ENCODE results near the gene ZNF280A. TPM values are rescaled to one million over a fixed set of nuclear protein-coding genes. Genes with fewer than 3 reads are reported as not detected.

Gene ZNF280A, protein sequence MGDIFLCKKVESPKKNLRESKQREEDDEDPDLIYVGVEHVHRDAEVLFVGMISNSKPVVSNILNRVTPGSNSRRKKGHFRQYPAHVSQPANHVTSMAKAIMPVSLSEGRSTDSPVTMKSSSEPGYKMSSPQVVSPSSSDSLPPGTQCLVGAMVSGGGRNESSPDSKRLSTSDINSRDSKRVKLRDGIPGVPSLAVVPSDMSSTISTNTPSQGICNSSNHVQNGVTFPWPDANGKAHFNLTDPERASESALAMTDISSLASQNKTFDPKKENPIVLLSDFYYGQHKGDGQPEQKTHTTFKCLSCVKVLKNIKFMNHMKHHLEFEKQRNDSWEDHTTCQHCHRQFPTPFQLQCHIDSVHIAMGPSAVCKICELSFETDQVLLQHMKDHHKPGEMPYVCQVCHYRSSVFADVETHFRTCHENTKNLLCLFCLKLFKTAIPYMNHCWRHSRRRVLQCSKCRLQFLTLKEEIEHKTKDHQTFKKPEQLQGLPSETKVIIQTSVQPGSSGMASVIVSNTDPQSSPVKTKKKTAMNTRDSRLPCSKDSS
- not detected for total RNA-seq

DNA sequence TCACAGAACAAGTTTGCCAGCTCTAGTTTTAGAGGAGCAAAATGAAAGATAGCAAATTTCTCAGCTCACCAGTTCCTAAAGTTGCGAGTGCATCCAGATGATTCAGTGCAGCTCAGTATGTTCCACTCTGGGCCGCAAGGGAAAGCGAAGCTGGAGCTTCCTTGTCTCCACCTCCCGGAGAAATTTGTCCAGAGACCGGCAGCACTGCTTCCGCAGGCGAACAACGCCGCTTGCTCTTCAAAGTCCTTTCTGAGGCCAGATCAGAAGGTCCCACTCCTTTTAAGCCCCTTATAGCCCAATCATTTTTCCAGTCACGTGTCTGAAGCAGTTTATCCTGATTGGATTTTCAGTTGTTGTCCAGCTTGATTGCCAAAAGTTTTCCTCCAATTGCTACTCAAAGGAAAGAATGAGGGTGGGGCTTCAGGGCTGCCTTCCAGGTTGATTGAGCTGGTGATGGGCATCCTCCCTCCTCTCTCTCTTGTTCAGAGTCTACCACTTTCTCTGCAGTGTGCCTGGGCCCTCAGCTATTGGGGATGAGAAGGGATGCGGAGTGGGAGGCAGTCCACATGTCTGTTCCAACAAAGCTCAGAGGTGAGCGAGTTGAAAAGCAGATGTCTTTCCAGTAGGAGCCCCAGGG is at the start of gene ZNF280A:
Gene ZNF280A (minus strand): TSS at position 251 of the 637 bp plus-strand sequence. CDS start 4,640 bp downstream, outside the sequence.
- TF ChIP-seq, protein P1, sequence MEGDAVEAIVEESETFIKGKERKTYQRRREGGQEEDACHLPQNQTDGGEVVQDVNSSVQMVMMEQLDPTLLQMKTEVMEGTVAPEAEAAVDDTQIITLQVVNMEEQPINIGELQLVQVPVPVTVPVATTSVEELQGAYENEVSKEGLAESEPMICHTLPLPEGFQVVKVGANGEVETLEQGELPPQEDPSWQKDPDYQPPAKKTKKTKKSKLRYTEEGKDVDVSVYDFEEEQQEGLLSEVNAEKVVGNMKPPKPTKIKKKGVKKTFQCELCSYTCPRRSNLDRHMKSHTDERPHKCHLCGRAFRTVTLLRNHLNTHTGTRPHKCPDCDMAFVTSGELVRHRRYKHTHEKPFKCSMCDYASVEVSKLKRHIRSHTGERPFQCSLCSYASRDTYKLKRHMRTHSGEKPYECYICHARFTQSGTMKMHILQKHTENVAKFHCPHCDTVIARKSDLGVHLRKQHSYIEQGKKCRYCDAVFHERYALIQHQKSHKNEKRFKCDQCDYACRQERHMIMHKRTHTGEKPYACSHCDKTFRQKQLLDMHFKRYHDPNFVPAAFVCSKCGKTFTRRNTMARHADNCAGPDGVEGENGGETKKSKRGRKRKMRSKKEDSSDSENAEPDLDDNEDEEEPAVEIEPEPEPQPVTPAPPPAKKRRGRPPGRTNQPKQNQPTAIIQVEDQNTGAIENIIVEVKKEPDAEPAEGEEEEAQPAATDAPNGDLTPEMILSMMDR (IDR thresholded peaks at IDR 0.05; ENCODE audit: low read depth): no peak

DNA sequence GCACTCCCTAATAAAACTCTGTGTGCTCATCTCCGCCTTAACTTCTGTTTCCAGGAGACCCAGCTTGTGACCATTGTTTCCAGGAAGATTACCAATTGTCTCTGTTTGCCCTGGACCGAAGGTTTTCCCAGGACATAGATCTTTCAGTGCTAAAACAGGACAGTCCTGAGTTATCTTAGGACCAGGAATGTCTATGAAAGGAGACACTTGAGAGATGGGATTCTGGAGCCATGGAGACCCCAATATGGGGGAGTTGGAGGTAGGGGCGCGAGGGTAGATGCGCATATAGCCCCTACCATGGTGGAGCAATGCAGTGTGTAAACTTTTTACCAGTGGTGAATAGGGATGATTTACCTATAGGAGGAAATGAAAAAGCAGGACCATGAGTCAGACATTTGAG is 49.1 kb upstream of the ZNF280A start:
- TF ChIP-seq, protein P1 (IDR thresholded peaks at IDR 0.05; ENCODE audit: low read depth): no peak

DNA sequence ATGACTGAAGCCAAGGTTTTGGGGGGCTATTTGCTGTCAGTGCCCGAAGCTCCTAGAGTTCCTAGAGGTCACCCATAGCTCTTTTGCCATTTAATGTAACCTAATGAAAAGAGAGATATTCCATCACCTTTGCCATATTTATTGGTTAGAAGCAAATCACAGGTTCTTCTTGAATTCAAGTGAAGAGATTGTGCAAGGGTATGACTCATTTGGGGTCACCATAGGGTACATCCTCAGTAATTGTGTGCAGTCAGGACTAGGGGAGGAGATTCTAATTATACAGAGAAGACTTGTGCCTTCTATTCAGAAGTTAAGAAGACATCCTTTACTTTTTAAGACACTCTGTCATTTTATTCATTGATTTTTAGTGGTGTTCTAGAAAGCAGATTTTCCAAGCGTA is 45.9 kb upstream of the ZNF280A start:
- TF ChIP-seq, protein P1 (IDR thresholded peaks at IDR 0.05; ENCODE audit: low read depth): no peak

GRCh38 chr22:22558972-22559603 is 39.0 kb upstream of the ZNF280A start, which contains the start of gene PRAME:
Gene PRAME, minus strand, starts transcription at chr22:22559265. Its CDS starts 2,433 bp downstream, at chr22:22556832.
- TF ChIP-seq, protein P1 (IDR thresholded peaks at IDR 0.05; ENCODE audit: low read depth): no peak

DNA sequence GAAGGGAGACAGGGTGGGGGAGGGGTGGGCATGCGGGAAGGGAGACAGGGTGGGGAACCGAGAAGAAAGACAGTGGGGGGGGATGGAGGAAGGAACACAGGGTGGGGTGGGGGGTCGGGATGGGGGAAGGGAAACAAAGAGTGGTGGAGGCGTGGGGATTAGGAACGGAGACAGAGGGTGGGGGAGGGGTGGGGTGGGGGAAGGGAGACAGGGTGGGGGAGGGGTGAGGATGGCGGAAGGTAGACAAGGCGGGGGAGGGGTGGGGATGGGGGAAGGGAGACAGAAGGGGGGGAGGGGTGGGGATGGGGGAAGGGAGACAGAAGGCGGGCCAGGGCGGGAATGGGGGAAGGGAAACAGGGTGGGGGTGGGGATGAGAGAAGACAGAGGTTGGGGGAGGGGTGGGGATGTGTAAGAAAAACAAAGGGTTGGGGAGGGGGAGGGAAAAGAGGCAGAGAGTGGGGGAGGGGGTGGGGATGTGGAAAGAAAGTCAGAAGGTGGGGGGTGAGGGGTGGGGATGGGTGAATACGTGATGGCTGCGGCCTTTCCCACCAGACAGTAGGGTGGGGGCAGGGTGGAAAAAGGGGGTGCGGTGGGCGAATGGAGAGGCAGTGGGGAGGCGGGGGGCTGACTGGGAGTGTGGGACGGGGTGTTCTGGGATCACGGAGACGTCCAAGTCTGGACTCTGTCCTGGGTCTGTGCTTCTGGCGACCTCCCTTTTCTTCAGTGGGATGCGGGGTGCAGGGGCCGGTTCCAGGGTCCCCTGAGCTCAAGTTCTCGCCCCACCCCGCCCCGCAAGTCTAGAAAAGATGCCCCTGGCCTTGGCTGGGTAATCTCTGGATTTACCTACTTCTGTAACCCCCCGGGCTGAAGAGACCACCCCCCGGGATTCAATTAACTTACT is 38.3 kb upstream of the ZNF280A start:
- TF ChIP-seq, protein P1 (IDR thresholded peaks at IDR 0.05; ENCODE audit: low read depth): no peak

DNA sequence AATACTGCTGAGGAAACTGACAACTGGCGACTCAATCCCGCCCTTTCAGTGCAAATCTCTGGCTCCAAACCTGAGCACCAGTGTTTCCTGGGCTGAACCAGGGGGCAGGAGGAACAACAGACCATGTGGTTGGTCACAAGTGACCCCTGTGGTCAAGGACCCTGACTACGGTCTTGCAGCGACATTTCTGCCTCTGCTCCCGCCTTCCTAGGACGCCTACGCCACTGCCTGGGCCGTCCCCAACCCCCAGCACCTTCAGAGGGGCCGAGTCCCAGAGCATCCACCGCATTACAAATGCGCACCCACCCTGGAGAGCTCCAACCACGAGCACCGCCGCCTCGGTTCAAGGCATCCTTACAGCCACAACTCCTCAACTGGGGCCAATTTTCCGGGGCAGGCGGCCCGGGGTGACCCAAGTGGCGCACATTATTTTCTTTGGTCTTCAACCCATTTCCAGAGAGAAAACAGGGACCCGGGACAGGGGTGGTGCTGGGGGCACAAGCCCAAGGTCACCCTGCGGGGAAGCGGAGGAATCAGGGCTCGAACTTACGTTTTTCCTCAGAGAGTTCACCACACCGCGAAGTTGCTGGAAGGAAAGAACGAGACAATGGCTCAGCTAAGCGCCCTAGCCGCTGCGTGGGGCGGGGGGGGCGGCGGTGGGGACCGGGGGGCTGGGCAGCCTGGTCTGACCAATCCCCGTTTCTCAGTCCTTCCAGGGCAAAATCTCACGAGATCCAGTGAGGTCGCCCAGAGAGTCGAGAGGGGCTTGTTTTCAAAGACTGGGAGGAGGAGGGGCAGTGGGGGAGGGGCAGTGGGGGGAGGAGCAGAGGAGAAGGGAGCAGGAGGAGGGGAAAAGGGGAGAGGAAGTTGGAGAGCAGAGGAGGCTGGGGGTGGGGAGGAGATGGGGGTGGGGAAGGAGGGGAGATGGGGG is 37.2 kb upstream of the ZNF280A start:
- TF ChIP-seq, protein P1 (IDR thresholded peaks at IDR 0.05; ENCODE audit: low read depth): no peak
